TTC549 (cell line): Measurements from ENCODE around the gene PDLIM4.

ENCODE experiments used
- FAIRE-seq: peaks from 2 replicates; lab custom pipeline; 2012; peaks lifted over from hg19 to GRCh38; lab: Jason Lieb, UNC

Gene PDLIM4

DNA sequence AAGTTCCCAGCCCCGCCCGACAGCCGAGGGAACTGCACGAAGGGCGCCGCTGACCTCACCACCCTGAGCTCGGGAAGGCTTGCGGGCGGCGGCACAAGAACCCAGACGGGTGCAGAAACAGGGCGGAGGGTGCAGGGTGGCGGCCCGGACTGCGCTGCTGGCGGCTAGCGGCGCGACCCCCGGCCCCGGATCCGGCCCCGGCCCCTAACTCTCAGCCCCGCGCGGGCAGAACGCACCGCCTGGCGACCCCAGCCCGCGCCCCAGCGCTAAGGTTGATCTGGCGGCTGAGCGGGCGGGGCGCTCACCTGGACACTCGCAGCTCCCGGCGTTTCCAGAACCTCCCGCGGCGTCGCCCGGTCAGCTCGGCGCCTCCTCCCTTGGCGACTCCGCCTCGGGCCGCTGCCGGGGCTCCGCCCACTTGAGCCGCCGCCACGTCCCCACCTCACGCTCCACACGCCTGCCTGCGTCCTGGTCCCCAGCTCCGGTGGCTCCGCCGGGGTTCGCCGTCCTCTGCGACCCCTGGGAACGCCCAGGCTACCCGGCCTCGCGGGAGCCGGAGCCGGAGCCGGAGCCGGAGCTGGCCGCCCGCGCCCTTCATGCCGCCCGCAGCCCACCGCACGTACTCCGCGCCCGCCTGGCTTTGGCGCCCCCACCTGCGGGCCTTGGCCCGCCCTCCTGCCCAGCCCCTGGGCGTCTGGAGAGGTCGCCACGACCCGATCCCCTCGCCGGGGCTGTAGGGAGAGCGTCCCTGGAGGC lies 29.8 kb upstream of the PDLIM4 start, which contains the start of gene P4HA2:
Gene P4HA2 (minus strand): TSS at position 369 of the 756 bp plus-strand sequence. CDS start 9,227 bp downstream, outside the sequence.
- FAIRE-seq: no peak

DNA sequence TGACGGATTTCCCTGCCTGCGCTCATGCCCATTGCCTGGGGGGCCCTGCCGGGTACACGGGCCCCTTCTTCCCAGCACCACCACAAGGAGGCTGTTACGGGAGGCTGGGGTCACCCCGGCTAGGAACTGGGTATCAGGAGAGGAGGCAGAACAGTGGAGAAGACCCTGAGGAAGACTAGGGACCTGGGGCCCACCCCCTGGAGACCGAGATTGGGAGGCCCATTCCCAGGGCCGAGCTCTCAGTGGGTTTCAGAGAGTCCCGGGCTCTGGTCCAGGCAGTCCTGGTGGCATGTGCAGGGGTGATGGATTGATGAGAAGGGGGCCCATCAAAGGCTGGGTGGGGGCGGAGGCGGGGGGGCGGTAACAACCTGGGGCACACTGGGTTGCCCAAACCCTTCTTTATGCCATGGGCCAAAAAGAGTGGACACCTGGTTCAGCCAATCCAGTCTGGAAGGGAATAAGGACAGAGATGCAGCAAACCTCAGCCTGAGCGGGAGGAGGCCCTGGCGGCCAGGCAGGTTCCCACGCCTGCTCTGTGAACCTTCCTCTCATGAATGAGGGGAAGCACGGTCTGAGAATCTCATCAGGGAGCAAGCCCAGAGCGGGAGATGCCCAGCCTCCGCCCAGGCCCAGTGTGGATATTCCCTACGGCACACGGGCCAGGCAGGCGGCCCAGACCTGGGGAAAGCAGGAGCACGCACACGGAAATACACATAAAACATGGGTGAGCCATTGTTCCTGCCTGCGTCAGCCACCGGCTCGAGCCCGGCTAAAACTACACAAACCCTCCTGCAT lies 29.1 kb upstream of the PDLIM4 start:
- no peak for FAIRE-seq

DNA sequence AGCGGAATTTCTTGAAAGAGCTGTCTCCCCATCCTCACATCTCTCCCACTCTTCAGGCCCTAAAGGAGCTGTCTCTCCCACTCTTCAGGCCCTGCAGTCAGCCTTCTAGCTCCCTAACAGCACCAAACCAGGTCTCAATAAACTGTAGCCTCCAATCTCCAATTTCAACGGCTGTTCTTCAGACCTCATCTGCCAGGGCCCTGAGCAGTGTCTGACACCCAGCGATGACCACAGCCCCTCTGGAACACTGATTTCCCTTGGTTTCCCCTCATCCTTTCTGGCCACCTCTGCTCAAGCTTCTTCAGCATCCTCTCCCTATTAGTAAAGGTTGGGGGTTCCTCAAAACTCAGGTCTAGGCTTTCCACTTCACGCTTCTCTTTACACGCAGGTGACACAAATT lies 28.3 kb upstream of the PDLIM4 start:
- FAIRE-seq: no peak

DNA sequence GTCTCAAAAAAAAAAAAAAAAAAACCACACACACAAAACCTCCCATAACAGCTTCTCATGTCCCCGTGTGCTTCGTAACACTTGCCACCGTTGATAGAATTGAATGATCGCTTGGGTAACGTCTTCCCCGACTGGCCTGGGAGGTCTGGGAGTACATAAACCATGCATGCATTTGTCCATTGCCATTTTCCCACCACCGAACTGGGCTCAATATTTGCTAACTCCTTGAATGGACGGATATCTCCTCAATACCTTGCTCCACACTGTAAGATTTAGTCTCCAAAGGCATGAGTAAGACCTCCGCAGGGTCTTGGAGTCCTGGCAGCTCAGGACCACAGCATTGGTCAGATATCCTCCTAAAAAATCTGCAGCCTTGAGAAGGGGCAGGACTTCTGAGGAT lies 26.6 kb upstream of the PDLIM4 start:
- FAIRE-seq: no peak

DNA sequence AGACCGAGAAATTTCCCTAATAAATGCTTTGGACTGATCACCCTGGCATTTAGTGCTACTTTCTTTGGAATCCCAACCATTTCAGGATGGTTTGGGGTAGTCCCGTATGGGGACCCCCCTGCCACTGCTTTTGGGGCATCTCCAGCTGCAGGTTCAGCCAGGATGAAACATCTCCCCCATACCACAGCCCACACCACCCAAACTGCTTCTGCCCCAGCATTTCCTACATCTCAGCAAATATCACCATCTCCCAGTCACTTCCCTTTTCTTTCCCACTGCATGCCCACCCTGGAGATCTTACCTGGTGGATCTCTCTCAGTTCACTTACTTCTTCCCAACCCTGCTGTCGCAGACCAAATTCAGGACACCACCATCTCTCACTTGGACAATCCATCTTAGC lies 25.0 kb upstream of the PDLIM4 start:
- no peak for FAIRE-seq

DNA sequence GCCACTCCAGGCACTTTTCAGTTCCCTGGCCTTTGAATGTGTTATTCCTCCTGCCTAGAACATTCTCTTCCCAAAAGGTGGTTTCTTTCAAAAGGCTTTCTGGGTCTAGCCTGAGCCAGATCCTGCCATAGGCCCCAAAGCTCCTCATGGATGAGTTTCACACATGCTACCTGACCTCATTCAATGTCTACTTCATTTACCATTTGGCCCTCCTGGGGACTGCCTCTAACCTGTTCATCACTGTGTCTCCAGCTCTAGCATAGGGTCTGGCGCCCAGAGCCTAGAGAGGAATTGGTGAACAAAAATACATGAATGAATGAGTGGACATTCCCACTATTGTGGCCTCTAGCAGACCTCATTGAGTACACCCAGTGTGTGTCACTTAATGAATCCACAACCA lies 24.4 kb upstream of the PDLIM4 start:
- FAIRE-seq: no peak

DNA sequence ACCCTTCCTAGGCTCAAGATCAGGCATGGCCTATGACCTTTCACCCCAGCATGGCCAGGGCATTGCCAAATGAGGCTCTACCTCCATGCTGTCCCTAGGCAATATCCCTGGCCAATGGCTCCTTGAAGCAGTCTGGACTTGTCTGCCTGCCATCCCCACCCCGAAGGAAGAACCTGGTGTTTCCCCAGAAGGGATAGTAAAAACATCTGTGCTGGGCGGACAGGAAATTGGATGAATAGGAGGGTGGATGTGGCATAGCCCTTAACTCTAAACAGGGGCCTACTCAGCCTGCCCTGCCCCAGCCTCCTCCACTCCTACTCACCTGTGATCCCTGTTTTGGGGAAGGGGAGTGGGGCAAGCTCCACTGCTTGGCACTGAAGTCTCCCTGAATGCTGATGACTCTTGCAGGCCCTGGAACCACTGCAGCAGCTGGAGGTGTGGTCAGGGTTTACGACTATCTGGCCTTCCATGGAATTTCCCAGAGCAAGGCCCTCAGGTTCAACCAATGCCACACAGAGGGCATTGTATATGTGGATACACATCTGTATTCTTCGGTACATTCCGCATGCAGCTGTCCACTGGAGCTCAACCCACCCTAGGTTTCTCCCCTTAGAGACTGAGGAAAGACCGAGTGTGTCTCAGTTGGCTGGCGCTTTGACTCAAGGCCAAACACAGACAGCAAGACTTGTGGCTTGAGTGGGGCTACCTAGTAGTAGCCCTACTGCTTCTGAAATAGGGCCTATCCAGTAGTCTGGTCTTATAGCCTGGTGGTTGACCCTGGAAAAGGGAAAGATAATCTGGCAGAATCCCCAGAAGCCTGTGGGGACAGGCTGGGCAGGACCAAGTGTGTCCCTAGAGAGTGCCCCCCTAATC lies 23.4 kb upstream of the PDLIM4 start:
- no peak for FAIRE-seq

DNA sequence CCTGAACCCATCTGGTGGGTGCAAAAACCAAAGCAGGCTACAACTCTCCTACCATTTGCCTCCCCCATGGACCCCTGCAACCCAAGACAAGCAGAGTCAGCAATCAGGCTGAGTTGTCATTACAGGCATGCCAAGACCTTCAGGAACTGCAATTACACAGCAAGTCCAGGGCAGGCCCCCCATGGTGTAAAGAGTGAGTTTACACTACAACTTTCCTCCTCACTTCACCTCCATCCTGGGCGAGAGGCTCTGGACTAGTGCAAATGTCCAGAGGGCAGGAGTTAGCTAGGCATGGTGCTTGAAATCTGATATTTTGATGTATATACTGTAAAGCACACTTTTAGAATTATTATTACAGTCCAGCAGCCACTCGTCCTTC lies 22.8 kb upstream of the PDLIM4 start:
- FAIRE-seq: no peak

DNA sequence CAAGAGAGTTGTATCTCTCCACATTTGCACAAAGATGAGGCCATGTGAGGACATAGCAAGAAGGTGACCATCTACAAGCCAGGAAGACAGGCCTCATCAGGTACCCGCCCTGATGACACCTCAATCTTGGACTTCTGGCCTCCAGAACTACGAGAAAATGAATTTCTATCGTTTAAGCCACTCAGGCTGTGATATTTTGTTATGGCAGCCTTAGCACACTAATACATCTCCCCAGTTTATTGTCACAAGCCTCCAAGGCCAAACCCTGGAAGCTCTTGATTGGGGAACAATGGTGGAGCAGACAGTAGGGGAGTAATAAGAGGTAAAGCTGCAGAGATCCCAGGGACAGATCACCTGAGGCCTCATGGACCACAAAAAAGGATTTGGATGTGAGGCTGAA lies 22.2 kb upstream of the PDLIM4 start:
- no peak for FAIRE-seq

DNA sequence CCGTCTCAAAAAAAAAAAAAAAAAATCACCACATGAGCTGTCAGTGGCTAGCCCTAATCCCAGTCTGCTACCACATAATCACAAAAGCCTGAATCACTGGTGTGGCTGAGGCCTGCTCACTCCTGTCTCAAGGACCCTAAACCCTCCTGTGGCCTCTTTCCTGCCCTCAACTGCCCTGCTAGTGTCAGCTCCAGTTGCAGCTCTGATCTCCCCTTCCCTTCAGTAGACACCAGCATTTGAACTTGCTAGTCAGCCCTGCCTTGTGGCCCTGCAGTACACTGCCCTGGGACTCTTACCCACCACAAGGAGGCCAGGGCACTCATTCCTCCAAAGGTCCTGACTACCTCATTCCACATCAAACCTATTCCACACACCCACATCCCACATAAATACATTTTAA lies 20.4 kb upstream of the PDLIM4 start:
- no peak for FAIRE-seq

DNA sequence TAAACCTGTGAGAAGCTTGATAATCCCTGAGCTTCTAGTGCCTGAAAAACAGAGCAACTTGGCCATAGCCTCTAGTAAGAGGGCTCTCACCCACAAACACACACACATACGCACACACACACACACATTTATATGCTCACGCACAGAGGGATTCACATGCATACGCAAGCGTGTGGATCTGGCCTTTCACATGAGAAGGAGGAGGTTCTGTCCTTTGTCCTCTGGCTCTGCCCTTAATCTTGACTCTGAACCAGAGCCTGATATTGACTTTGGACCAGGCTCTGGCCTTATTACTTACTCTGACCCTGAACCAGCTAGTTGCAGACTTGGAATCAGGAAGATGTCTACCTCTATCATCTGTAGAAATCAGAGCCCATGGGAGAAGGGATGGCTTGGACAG lies 19.8 kb upstream of the PDLIM4 start:
- no peak for FAIRE-seq

DNA sequence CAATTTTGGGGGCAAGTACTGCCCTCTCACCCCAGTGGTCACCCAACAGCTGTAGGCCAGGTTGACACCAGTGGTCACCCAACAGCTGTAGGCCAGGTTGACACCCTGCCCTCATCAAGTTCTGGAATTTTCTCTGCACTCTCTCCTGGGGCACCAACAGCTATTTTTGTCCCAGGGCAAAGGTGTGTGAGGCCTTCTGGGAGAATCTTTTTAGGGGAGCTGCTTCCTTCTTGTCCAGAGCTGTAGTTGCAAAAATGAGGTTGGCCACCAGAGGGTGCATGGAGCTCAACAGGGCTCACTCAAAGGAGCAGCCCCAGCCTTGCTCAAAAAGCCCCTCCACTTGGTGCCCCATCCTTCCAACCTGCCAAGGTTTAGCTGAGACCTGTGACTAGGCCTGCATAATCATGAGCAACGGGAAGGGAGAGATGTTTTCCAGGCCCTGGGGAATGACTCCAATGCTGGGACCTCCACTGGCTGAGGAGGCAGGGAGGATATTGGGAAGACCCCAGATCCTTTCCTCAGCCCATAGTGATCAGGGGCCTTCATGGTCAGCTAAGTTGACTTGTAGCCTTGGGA lies 19.2 kb upstream of the PDLIM4 start:
- no peak for FAIRE-seq

DNA sequence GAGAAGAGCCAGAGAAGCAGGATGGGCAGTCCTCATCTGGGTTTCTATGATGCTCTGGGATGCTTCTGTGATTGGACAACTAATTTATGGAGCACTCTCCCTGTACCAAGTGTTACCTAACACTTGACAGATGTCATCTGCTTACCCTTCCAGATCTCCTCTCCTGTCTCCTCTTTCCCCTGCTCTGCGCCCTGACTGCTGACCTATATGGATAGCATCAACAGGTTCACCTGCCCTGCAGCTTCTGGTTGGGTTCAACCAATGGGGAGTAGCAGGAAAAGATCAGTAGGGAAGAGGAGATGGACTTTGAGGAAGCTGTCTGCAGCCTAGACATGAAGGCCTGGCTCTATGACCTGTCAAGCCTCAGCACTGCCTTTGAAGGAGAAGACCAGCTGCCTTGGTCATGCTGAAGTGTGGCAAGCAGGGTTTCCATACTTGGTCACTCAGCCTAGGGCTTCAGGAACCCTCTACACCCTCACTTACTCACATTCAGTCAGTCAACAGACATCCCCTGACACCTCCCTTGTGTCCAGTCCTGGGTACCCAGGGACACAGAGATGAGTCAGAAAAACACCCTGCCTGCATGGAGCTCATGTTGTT lies 18.5 kb upstream of the PDLIM4 start:
- FAIRE-seq: no peak

DNA sequence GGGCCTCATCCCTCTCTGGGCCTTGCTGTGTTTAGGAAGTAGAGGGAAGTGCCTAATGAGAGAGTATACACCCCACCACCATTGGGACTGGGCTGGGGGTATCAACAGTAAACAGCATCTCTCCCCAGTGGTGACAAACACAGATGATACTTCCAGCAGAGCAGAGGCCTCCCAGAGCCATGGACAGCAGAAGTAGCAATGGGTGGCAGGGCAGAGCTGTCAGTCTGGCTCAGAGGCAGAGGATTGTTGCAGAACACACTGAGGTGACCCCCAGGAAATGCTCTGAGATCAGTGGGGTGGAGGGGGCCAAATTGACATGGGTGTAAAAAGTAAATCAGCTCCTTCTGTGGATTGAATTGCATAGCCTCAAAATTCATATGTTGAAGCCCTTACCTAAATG lies 17.7 kb upstream of the PDLIM4 start:
- FAIRE-seq: no peak

DNA sequence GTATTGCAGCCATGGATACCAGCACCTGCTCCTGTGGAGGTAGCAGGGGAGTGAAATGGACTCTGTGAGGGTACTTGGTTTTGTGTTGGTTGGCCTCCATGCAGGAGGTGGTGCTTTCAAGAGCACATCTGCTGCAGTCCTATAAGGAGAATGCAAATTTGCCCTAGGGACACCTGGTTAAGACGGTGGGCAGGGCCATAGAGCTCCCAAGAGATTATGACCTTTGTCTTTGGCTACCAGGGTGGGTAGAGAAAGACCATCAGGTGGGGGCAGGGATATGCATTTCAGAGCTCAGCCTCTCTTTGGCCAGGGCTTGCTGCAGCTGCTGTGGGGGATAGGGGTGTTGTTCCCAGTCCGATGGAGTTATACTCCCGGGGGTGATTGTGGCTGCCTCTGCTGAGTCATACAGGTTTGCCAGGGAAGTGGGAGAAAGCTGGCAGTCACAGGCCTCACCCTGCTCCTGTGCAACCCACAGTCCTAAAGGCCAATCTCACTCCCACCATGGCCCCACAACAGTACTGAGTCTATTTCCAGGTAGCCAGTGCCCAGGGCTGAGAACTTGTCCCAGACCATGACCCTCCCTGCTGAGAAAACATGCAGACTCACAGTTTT lies 14.0 kb upstream of the PDLIM4 start:
- no peak for FAIRE-seq

DNA sequence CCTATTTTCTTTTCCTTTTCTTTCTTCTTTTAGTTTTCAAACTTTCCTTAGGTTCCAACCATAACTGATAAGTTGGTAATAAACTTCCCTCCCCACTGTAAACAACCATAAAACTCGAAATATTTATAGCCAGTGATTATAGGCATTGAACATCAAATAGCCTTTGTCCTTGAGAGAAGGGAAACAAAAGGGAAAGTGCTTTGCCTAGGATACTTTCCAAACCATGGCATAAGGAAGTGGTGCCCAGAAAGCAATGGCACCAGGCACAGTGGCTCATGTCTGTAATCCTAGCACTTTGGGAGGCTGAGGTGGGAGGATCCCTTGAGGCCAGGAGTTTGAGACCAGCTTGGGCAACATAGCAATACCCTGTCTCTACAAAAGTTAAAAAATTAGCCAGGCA lies 11.9 kb upstream of the PDLIM4 start:
- no peak for FAIRE-seq

DNA sequence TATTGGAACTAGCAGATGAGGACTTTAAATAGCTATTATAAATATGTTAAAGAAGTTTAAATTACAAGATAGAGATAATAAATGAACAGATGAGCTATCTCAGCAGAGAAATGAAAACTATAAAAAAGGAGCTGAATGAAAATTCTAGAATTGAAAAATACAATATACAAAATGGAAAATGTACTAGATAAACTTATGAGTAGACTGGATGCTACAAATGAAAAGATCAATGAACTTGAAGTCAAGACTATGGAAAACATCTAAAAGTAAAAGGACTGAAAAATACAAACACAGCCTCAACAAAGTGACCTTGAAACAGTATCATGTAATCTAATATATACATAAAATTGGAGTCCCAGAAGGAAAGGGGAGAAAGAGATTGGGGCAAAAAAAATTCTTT lies 10.7 kb upstream of the PDLIM4 start:
- no peak for FAIRE-seq

DNA sequence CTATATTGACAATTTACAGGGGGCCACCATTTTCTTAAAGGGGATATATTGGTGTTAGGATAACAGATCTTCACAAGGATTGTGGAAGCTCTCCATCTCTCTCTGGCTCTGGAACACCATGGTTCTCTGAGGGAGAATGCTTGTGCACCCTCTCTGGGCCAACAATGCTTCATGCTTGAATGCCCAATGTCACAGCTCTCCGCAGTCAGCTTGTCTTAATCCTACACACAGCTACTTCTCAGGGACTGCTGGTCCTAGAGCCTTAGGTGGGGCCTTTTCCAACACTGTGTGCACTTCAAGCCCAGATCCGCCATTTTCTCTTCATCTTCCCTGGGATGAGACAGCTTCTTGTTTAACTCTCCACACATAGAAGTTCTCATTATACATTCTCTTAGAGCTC lies 6.9 kb upstream of the PDLIM4 start:
- no peak for FAIRE-seq

DNA sequence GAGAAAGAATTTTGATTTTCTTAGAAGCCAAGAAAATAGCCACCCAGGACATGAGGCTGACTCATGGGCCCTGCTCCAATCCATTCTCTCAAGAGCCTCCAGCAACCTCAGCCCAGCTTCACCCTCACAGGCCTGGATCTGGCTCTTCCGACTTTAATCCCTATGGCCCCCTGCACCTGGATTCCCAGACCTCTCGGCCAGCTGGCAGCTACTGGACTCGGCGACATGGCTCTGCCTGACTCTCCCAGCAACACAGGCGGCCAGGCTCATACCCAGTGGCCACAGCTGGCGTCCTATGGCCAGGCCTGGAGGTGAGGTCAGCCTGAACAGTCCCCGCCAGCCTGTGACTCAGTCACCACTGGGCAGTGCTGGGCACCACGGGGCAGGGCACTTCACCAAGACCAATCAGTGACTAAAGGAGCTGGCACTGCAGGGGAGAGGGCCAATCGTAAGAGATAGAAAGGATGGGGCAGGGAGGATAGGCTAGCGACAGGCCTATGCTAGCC lies 6.2 kb upstream of the PDLIM4 start:
- FAIRE-seq: no peak

DNA sequence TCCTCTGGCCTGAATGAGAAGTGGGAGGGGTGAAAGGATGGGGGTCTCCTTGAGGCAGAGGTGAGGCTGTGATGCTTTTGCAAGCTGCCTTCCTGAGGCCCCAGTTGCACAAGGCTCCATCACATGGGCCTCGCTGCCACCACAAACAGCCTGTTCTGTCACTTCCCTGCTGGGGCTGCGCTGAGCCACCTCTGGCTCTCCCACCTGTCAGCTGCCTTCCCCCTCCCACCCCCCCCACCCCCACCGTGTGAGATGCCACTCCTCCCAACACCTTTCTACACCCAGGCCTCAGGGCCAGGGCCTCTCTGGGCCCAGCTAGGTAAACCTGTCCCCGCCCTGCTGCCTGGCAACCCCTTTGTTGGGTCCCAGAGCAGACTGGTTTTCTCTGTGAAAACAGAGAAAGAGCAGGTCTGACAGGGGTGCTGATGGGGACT lies 4.5 kb upstream of the PDLIM4 start:
- no peak for FAIRE-seq
